H1 (cell line): ENCODE measurements around the gene RARA. TPM values are rescaled to one million over a fixed set of nuclear protein-coding genes. Genes with fewer than 3 reads are reported as not detected.

Source experiments
- CTCF ChIA-PET: fragments of 300-600 bp; sonication (Branson Sonifier 250); formaldehyde crosslinking; loops from one replicate; lab custom pipeline; 2021; ENCODE audit not compliant: partially characterized antibody; lab: Charles Lee
- POLR2A ChIA-PET: fragments of 300-600 bp; sonication (Branson Sonifier 250); formaldehyde crosslinking; loops from one replicate; lab custom pipeline; 2021; ENCODE audit warnings: inconsistent platforms; ENCODE audit not compliant: partially characterized antibody; lab: Charles Lee
- DNase-seq, 2 experiments: peaks; one replicate each; pipeline versions ENCODE4 v3.0.0 to v3.0.0-alpha.2; 2010 to 2022; ENCODE audit warnings: low spot score in 2 of 2, low read depth in 1 of 2, mixed read lengths in 1 of 2
- FAIRE-seq: peaks from 2 replicates; lab custom pipeline; 2011; peaks lifted over from hg19 to GRCh38; lab: Jason Lieb, UNC
- H2AFZ ChIP-seq: 2 replicates; pipeline ENCODE4 v1.8.1; 2012; ENCODE audit warnings: low read length, inconsistent platforms
- H2AK5ac ChIP-seq: 2 replicates; pipeline ENCODE4 v1.6.1; 2013; ENCODE audit warnings: low read depth, low read length
- H2BK120ac ChIP-seq: replicated peaks from 2 replicates; pipeline ENCODE3; 2013; ENCODE audit warnings: low read depth, low read length, inconsistent platforms
- H2BK12ac ChIP-seq: 2 replicates; pipeline ENCODE4 v1.6.1; 2013; ENCODE audit warnings: low read depth, low read length
- H2BK15ac ChIP-seq: 2 replicates; pipeline ENCODE4 v1.6.1; 2013; ENCODE audit warnings: low read length
- H2BK20ac ChIP-seq: 2 replicates; pipeline ENCODE4 v1.6.1; 2013; ENCODE audit warnings: low read length
- H2BK5ac ChIP-seq: 2 replicates; pipeline ENCODE4 v1.6.1; 2013; ENCODE audit warnings: low read depth, low read length
- H3K14ac ChIP-seq: 2 replicates; pipeline ENCODE4 v1.6.1; 2013; ENCODE audit warnings: inconsistent platforms; ENCODE audit not compliant: insufficient read length
- H3K18ac ChIP-seq: 2 replicates; pipeline ENCODE4 v1.6.1; 2013; ENCODE audit warnings: low read length; ENCODE audit errors: extremely low read depth
- H3K23ac ChIP-seq: 2 replicates; pipeline ENCODE4 v1.6.1; 2013; ENCODE audit warnings: inconsistent platforms; ENCODE audit not compliant: insufficient read length
- H3K23me2 ChIP-seq: 2 replicates; pipeline ENCODE4 v1.6.1; 2013; ENCODE audit warnings: low read depth, low read length
- H3K27ac ChIP-seq: 2 replicates; pipeline ENCODE4 v1.6.1; 2011; ENCODE audit warnings: low read depth, low read length, inconsistent platforms
- H3K27me3 ChIP-seq, 4 experiments: replicated peaks in 1 of 4; 1 replicate in 1 of 4; 2 replicates in 3 of 4; pipeline versions ENCODE4 v1.6.1 to v1.8.1; 2011 to 2013; ENCODE audit warnings: low read length in 3 of 4, mild to moderate bottlenecking in 3 of 4, inconsistent platforms in 2 of 4, mixed read lengths in 2 of 4, moderate library complexity in 1 of 4; ENCODE audit not compliant: control insufficient read depth in 3 of 4, insufficient read depth in 3 of 4; ENCODE audit errors: extremely low read depth in 1 of 4
- H3K36me3 ChIP-seq, 4 experiments: 2 replicates each; pipeline versions ENCODE4 v1.6.1 to v1.8.1; 2011 to 2013; ENCODE audit warnings: mild to moderate bottlenecking in 4 of 4, low read length in 3 of 4, moderate library complexity in 2 of 4, control low read depth in 1 of 4, inconsistent platforms in 1 of 4; ENCODE audit not compliant: insufficient read depth in 4 of 4, control insufficient read depth in 2 of 4
- H3K4ac ChIP-seq: replicated peaks from 2 replicates; pipeline ENCODE3; 2013; ENCODE audit warnings: low read length, low read depth, mixed read lengths, inconsistent platforms; ENCODE audit not compliant: insufficient read length
- H3K4me1 ChIP-seq, 4 experiments: replicated peaks in 1 of 4; 1 replicate in 1 of 4; 2 replicates in 3 of 4; pipeline versions ENCODE4 v1.6.1 to v1.8.1; 2011 to 2013; ENCODE audit warnings: low read length in 3 of 4, inconsistent platforms in 2 of 4, mixed read lengths in 1 of 4; ENCODE audit not compliant: insufficient read depth in 4 of 4, control insufficient read depth in 3 of 4
- H3K4me2 ChIP-seq, 2 experiments: 2 replicates each; pipeline versions ENCODE4 v1.6.1 to v1.8.1; 2011 to 2013; ENCODE audit warnings: low read depth in 2 of 2, low read length in 2 of 2, control low read depth in 1 of 2, inconsistent platforms in 1 of 2, mild to moderate bottlenecking in 1 of 2; ENCODE audit not compliant: insufficient read depth in 1 of 2
- H3K4me3 ChIP-seq, 4 experiments: fragments of 200-600, 300-600 bp in 1 of 4; sonication (generic), shearing (Covaris generic), sonication (Bioruptor Twin) in 1 of 4; 2 replicates each; pipeline versions ENCODE4 v1.5.1 to v1.8.1; 2011 to 2016; ENCODE audit warnings: low read length in 4 of 4, low read depth in 3 of 4, control low read depth in 2 of 4, inconsistent platforms in 2 of 4, mild to moderate bottlenecking in 2 of 4, mixed read lengths in 1 of 4, moderate library complexity in 1 of 4; ENCODE audit not compliant: insufficient read depth in 2 of 4; ENCODE audit errors: extremely low read depth in 1 of 4
- H3K56ac ChIP-seq: replicated peaks from 2 replicates; pipeline ENCODE3; 2013; ENCODE audit warnings: low read depth, mild to moderate bottlenecking, mixed read lengths, low read length, inconsistent platforms; ENCODE audit not compliant: insufficient read length
- H3K79me1 ChIP-seq: 2 replicates; pipeline ENCODE4 v1.6.1; 2013; ENCODE audit warnings: low read depth, low read length, control low read depth
- H3K79me2 ChIP-seq, 2 experiments: 2 replicates each; pipeline versions ENCODE4 v1.6.1 to v1.8.1; 2012 to 2013; ENCODE audit warnings: low read length in 2 of 2, mild to moderate bottlenecking in 2 of 2, inconsistent platforms in 1 of 2; ENCODE audit not compliant: insufficient read depth in 2 of 2, control insufficient read depth in 1 of 2
- H3K9ac ChIP-seq, 4 experiments: replicated peaks in 1 of 4; 1 replicate in 1 of 4; 2 replicates in 3 of 4; pipeline versions ENCODE4 v1.6.1 to v1.8.1; 2011 to 2013; ENCODE audit warnings: low read depth in 3 of 4, low read length in 3 of 4, control low read depth in 2 of 4, mild to moderate bottlenecking in 2 of 4, moderate library complexity in 2 of 4, inconsistent platforms in 1 of 4; ENCODE audit errors: extremely low read depth in 1 of 4
- H3K9me3 ChIP-seq, 2 experiments: 2 replicates each; pipeline versions ENCODE4 v1.6.1 to v1.8.1; 2012 to 2013; ENCODE audit warnings: mild to moderate bottlenecking in 2 of 2, moderate library complexity in 2 of 2, control low read depth in 1 of 2, inconsistent platforms in 1 of 2, low read depth in 1 of 2, low read length in 1 of 2, mixed read lengths in 1 of 2; ENCODE audit not compliant: insufficient read depth in 2 of 2
- H4K20me1 ChIP-seq, 2 experiments: replicated peaks in 1 of 2; 2 replicates each; pipeline versions ENCODE3 to v1.8.1; 2011 to 2013; ENCODE audit warnings: inconsistent platforms in 2 of 2, low read length in 2 of 2, mild to moderate bottlenecking in 1 of 2; ENCODE audit not compliant: insufficient read depth in 2 of 2, control insufficient read depth in 1 of 2
- H4K5ac ChIP-seq: 2 replicates; pipeline ENCODE4 v1.6.1; 2013; ENCODE audit warnings: low read length, low read depth, mixed read lengths, inconsistent platforms; ENCODE audit not compliant: insufficient read length
- H4K8ac ChIP-seq: 2 replicates; pipeline ENCODE4 v1.8.0; 2013; ENCODE audit warnings: mild to moderate bottlenecking, moderate library complexity, low read length, inconsistent platforms; ENCODE audit not compliant: insufficient read depth; ENCODE audit errors: extremely low read depth
- H4K91ac ChIP-seq: replicated peaks from 2 replicates; pipeline ENCODE3; 2013; ENCODE audit warnings: low read length, mixed read lengths, inconsistent platforms; ENCODE audit not compliant: insufficient read length
- CBX5 ChIP-seq: fragments of 300-800, 300-1000 bp; sonication (generic); IDR thresholded peaks from 2 replicates; pipeline ENCODE4 v1.7.1; 2016; ENCODE audit warnings: antibody characterized with exemption, low read length, low read depth
- CBX8 ChIP-seq: fragments of 300-800, 300-1000 bp; sonication (generic); IDR thresholded peaks from 2 replicates; pipeline ENCODE4 v1.7.1; 2016; ENCODE audit warnings: low read depth, low read length, borderline replicate concordance
- HDAC6 ChIP-seq: IDR thresholded peaks from one replicate; pipeline ENCODE4 v1.7.1; 2012; ENCODE audit warnings: low read depth, mild to moderate bottlenecking, inconsistent platforms, low read length, moderate library complexity
- KDM5A ChIP-seq: fragments of 200-600 bp; IDR thresholded peaks from 2 replicates; pipeline ENCODE4 v1.7.1; 2012; ENCODE audit warnings: mild to moderate bottlenecking, low read length, inconsistent platforms, mixed read lengths
- NANOG ChIP-seq: IDR thresholded peaks from 2 replicates; pipeline ENCODE4 v1.6.1; 2011; ENCODE audit warnings: low read length, low read depth, mild to moderate bottlenecking, inconsistent platforms; ENCODE audit not compliant: insufficient read depth, poor library complexity, severe bottlenecking
- POU5F1 ChIP-seq: IDR thresholded peaks from 2 replicates; pipeline ENCODE4 v1.6.1; 2011; ENCODE audit warnings: low read depth, mild to moderate bottlenecking, low read length, moderate library complexity
- SIRT6 ChIP-seq: IDR thresholded peaks from one replicate; pipeline ENCODE4 v1.7.1; 2012; ENCODE audit warnings: low read length, inconsistent platforms
- TCF12 ChIP-seq: IDR thresholded peaks from 2 replicates; pipeline ENCODE4 v1.6.1; 2011; ENCODE audit warnings: low read depth, mild to moderate bottlenecking, low read length
- ZNF274 ChIP-seq: IDR thresholded peaks from 2 replicates; pipeline ENCODE4 v1.7.0; 2012; ENCODE audit warnings: low read length, borderline replicate concordance; ENCODE audit errors: extremely low read depth
- WGBS, 2 experiments: shearing (Covaris generic) in 1 of 2; methylation state at CpG; one replicate each; pipeline versions ENCODE4 v1.1.6 to v1.1.7; 2013 to 2015; ENCODE audit warnings: low lambda C conversion rate in 2 of 2, mixed read lengths in 2 of 2, inconsistent platforms in 1 of 2, low coverage in 1 of 2, missing lambda C conversion rate in 1 of 2; ENCODE audit not compliant: insufficient replicate concordance in 2 of 2, insufficient coverage in 1 of 2, insufficient read length in 1 of 2; ENCODE audit errors: extremely low coverage in 1 of 2, missing lambda C conversion rate in 1 of 2; 5-methylcytosine and 5-hydroxymethylcytosine counted together
- polyA plus RNA-seq, 7 experiments: library from polyadenylated mRNA; depleted of rRNA in 3 of 7; stranded (reverse) in 5 of 7; unstranded in 2 of 7; fragments of >200 nt in 5 of 7; fragments of 200-250 nt in 2 of 7; gene quantifications; 1 replicate in 5 of 7; 2 replicates in 1 of 7; 4 replicates in 1 of 7; pipeline versions ENCODE4 v1.2.1 to v1.2.3, GENCODE V29; 2011 to 2013; ENCODE audit warnings: missing spikeins in 2 of 7, mixed read lengths in 2 of 7
- total RNA-seq: library from RNA; stranded (reverse); fragmentation: NEBNext Ultra II Directional; extraction: Animal tissue kit (Norgen Biotek cat#: 25700); gene quantifications from 2 replicates; pipeline ENCODE4 v1.2.1, GENCODE V29; 2021
- TF ChIP-seq, protein P1 (sequence below): IDR thresholded peaks from 2 replicates; pipeline ENCODE4 v1.6.1; 2012; ENCODE audit warnings: low read length, inconsistent platforms

RARA gene
- total and polyA plus RNA-seq, 2 of the 8 experiments (the other 6 are each of a cell fraction or from before 2014, with no cell fraction given), result 4.4 to 16.5 TPM

DNA sequence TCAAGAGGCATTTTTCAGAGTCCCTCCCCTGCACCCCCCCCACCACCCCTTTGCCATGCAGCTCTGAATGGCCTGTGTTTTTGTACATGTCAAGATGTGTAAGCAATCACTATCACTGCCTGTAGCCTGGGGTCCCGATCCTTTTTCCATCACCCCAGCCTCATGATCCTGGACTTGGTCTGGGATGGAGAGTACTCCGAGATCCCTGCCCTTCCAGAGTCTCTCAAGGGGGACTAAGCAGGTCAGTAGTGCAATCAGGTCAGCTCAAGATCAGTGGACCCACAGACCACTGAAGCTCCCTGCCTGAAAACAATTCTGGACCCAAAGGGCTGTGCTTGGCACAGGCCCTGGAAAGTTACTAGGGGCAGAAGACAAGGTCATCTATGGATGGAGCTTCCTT lies 63.1 kb downstream of the RARA start:
- Histone ChIP-seq H2BK20ac (no peak overlapping the region), H3K9ac (no peak overlapping the region), H3K9me3 (peaks cover 0 to 2% of the 10 kb centered on the region in 2 experiments; a peak in 1 of 4 replicates), H3K56ac (no peak overlapping the region), H3K36me3 (no peaks in the 10 kb centered on the region), H3K79me2 (no peaks in the 10 kb centered on the region), H4K91ac (no peak overlapping the region), H3K4me2 (no peak overlapping the region), H3K79me1 (no peaks in the 10 kb centered on the region), H3K4ac (no peak overlapping the region), H3K14ac (no peak overlapping the region), H3K27me3 (no peaks in the 10 kb centered on the region), H2AFZ (no peak overlapping the region), H3K4me3 (no peak overlapping the region), H4K8ac (no peak overlapping the region), H2BK12ac (no peak overlapping the region), H4K20me1 (no peaks in the 10 kb centered on the region), H4K5ac (no peak overlapping the region), H3K27ac (no peak overlapping the region), H3K23ac (no peak overlapping the region), H3K4me1 (peaks cover 0 to 6% (median 4%) of the 10 kb centered on the region in 4 experiments; a peak in 3 of 7 replicates), H3K23me2 (no peaks in the 10 kb centered on the region), H3K18ac (no peak overlapping the region), H2AK5ac (no peak overlapping the region), H2BK15ac (no peak overlapping the region), H2BK120ac (no peak overlapping the region), H2BK5ac (no peak overlapping the region)
- DNase-seq (no peak), FAIRE-seq (no peak)
- POLR2A ChIA-PET, result interaction anchor here (1.3 kb wide), 1 partner anchor 46 kb away, joined by 3 read pairs; the partner anchor contains the start of gene TOP2A
- no peak for TF ChIP-seq SIRT6
- TF ChIP-seq, protein P1, sequence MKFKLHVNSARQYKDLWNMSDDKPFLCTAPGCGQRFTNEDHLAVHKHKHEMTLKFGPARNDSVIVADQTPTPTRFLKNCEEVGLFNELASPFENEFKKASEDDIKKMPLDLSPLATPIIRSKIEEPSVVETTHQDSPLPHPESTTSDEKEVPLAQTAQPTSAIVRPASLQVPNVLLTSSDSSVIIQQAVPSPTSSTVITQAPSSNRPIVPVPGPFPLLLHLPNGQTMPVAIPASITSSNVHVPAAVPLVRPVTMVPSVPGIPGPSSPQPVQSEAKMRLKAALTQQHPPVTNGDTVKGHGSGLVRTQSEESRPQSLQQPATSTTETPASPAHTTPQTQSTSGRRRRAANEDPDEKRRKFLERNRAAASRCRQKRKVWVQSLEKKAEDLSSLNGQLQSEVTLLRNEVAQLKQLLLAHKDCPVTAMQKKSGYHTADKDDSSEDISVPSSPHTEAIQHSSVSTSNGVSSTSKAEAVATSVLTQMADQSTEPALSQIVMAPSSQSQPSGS, result no peak
- no peak for TF ChIP-seq CBX5
- no peak for TF ChIP-seq KDM5A
- no peak for TF ChIP-seq ZNF274
- TF ChIP-seq HDAC6, result no peak
- no peak for TF ChIP-seq TCF12
- TF ChIP-seq CBX8, result no peak
- TF ChIP-seq NANOG, result no peak
- TF ChIP-seq POU5F1, result no peak
- CTCF ChIA-PET, result interaction anchor here (0.7 to 3.7 kb wide), 2 partner anchors 10 to 18 kb away, joined by 3 to 17 read pairs; no protein-coding TSS in a partner anchor
- WGBS, 2 experiments, result 98% methylated on average over 2 of the region's 2 CpGs; no CpG with 5 or more reads in 1 of the 2 experiments
